Lung (tissue), 12 donors: ENCODE data around the gene QRICH2. TPM values are rescaled to one million over a fixed set of nuclear protein-coding genes. Genes with fewer than 3 reads are reported as not detected.

Experiments used
- ATAC-seq: fragments of 200-7000 bp; cut with Tn5 transposase; one replicate; pipeline ENCODE4 v1.9.1; 2020; ENCODE audit warnings: moderate number of reproducible peaks; ENCODE audit not compliant: insufficient read depth, low FRiP score
- DNase-seq, 3 donors: peaks; one replicate each; pipeline ENCODE4 v3.0.0-alpha.2; 2013 to 2017
- H3K27ac ChIP-seq, 2 donors: one replicate each; pipeline ENCODE4 v1.5.1; 2013; ENCODE audit warnings: mild to moderate bottlenecking in 2 of 2, moderate library complexity in 2 of 2, control low read depth in 1 of 2, inconsistent platforms in 1 of 2, low read depth in 1 of 2, low read length in 1 of 2
- H3K27me3 ChIP-seq, 3 donors: one replicate each; pipeline ENCODE4 v1.5.1; 2013; ENCODE audit warnings: low read length in 2 of 3; ENCODE audit not compliant: control insufficient read depth in 3 of 3, insufficient read depth in 3 of 3
- H3K36me3 ChIP-seq, 4 donors: one replicate each; pipeline ENCODE4 v1.5.1; 2013; ENCODE audit warnings: low read length in 4 of 4, mild to moderate bottlenecking in 1 of 4, moderate library complexity in 1 of 4; ENCODE audit not compliant: control insufficient read depth in 4 of 4, insufficient read depth in 4 of 4
- H3K4me1 ChIP-seq, 5 donors: one replicate each; pipeline ENCODE4 v1.5.1; 2013; ENCODE audit warnings: low read length in 5 of 5, mild to moderate bottlenecking in 2 of 5, moderate library complexity in 1 of 5; ENCODE audit not compliant: control insufficient read depth in 5 of 5, insufficient read depth in 5 of 5
- H3K4me3 ChIP-seq: one replicate; pipeline ENCODE4 v1.5.1; 2013; ENCODE audit warnings: mild to moderate bottlenecking, control low read depth, moderate library complexity
- H3K9ac ChIP-seq, 2 donors: one replicate each; pipeline ENCODE4 v1.5.1; 2013; ENCODE audit warnings: low read length in 2 of 2, control low read depth in 1 of 2; ENCODE audit not compliant: insufficient read depth in 1 of 2
- H3K9me3 ChIP-seq, 4 donors: one replicate each; pipeline ENCODE4 v1.5.1; 2013; ENCODE audit warnings: low read length in 3 of 4, mild to moderate bottlenecking in 1 of 4, moderate library complexity in 1 of 4; ENCODE audit not compliant: control insufficient read depth in 4 of 4, insufficient read depth in 3 of 4
- WGBS, 2 donors: extraction: QIAGEN DNeasy Blood & Tissue Kit; methylation state at CpG; one replicate each; pipeline ENCODE4 v1.1.7; 2013; 5-methylcytosine and 5-hydroxymethylcytosine counted together
- polyA plus RNA-seq, 2 donors: library from polyadenylated mRNA; stranded (reverse); fragments of 200-250 nt; gene quantifications; one replicate each; pipeline ENCODE4 v1.2.1, GENCODE V29; 2013
- total RNA-seq, 2 donors: library from RNA; depleted of rRNA in 1 of 2; stranded (reverse); fragments of >200 nt in 1 of 2; gene quantifications; one replicate each; pipeline ENCODE4 v1.2.1, GENCODE V29; 2014 to 2021
- TF ChIP-seq, protein P1 (sequence below): IDR thresholded peaks from 2 replicates; pipeline ENCODE4 v1.5.1; 2012; ENCODE audit warnings: mild to moderate bottlenecking; ENCODE audit errors: control extremely low read depth, extremely low read depth
- donor health status: control.
- donor health status: control.
- donor health status: Bipolar disorder and iron deficiency.
- donor health status: healthy.
- donor health status: DM: yes; HTN: yes; CAD: no.

QRICH2 gene
- total and polyA plus RNA-seq, 4 donors, result 2.3 to 4.7 (median 2.7) TPM

DNA sequence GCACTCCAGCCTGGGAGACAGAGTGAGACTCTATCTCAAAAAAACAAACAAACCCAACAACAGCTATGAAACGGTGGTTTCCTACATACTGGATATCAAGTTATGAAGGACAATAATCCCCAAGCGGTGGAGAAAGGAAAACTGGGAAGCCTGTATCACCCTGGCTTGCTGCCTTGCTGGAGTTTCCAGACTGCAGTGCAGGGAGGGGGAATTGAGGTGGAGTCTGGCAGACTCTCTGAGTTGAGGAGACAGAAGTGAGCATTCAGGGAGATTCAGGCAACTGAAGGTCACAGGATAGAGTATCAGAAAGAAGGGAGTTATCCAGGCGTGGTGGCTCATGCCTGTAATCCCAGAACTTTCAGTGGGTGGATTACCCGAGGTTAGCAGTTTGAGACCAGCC lies 11.9 kb downstream of the QRICH2 start:
- 73 to 77% methylated on average over 4 of the region's 4 CpGs for WGBS, 2 donors

GRCh38 chr17:76293106-76293505 lies 15.0 kb downstream of the QRICH2 start:
- Histone ChIP-seq H3K9ac (no peak overlapping the region), H3K27ac (no peak overlapping the region), H3K9me3 (peaks cover 0 to 3% (median 0%) of the 10 kb centered on the region in 4 donors), H3K36me3 (peaks cover 0 to 16% (median 7%) of the 10 kb centered on the region in 4 donors), H3K4me3 (no peak overlapping the region), H3K4me1 (no peaks in the 10 kb centered on the region), H3K27me3 (no peaks in the 10 kb centered on the region)
- DNase-seq (no peak), ATAC-seq (no peak)
- whole genome bisulfite sequencing, 2 donors, result 86 to 90% methylated on average over 7 of the region's 7 CpGs
- TF ChIP-seq, protein P1, sequence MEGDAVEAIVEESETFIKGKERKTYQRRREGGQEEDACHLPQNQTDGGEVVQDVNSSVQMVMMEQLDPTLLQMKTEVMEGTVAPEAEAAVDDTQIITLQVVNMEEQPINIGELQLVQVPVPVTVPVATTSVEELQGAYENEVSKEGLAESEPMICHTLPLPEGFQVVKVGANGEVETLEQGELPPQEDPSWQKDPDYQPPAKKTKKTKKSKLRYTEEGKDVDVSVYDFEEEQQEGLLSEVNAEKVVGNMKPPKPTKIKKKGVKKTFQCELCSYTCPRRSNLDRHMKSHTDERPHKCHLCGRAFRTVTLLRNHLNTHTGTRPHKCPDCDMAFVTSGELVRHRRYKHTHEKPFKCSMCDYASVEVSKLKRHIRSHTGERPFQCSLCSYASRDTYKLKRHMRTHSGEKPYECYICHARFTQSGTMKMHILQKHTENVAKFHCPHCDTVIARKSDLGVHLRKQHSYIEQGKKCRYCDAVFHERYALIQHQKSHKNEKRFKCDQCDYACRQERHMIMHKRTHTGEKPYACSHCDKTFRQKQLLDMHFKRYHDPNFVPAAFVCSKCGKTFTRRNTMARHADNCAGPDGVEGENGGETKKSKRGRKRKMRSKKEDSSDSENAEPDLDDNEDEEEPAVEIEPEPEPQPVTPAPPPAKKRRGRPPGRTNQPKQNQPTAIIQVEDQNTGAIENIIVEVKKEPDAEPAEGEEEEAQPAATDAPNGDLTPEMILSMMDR, result no peak

More for the DNA sequence above, 11.9 kb downstream of the QRICH2 start:
- ATAC-seq, result no peak
- Histone ChIP-seq H3K36me3 (peaks cover 0 to 11% (median 7%) of the 10 kb centered on the region in 4 donors), H3K9me3 (peaks cover 0 to 3% (median 0%) of the 10 kb centered on the region in 4 donors), H3K27me3 (no peaks in the 10 kb centered on the region), H3K4me1 (no peaks in the 10 kb centered on the region), H3K27ac (no peak overlapping the region), H3K9ac (no peak overlapping the region), H3K4me3 (no peak overlapping the region)
- TF ChIP-seq, protein P1, result no peak
- no peak for DNase-seq

DNA sequence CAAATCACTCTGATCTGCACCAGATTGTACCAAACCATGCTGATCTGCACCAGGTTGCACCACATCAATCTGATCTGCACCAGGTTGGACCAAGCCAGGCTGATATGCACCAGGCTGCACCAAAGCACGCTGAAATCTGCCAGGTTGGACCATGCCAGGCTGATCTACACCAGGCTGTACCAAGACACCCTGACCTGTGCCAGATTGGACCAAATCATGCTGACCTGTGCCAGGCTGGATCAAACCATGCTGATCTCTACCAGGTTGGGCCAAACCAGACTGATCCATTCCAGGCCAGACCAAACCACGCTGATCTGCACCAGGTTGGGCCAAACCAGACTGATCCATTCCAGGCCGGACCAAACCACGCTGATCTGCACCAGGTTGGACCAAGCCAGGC lies 15.5 kb downstream of the QRICH2 start:
- TF ChIP-seq, protein P1, result no peak
- H3K27ac ChIP-seq, result no peak overlapping the region
- H3K36me3 ChIP-seq, result peaks cover 0 to 16% (median 7%) of the 10 kb centered on the region in 4 donors
- H3K4me3 ChIP-seq, result no peak overlapping the region
- no peak for ATAC-seq
- no peaks in the 10 kb centered on the region for H3K27me3 ChIP-seq
- 96 to 97% methylated on average over 4 of the region's 4 CpGs for WGBS, 2 donors
- H3K4me1 ChIP-seq, result no peaks in the 10 kb centered on the region
- peaks cover 0 to 3% (median 0%) of the 10 kb centered on the region in 4 donors for H3K9me3 ChIP-seq
- DNase-seq, result no peak
- H3K9ac ChIP-seq, result no peak overlapping the region
